ENCODE data around the gene NTMT2.

NTMT2 gene

DNA sequence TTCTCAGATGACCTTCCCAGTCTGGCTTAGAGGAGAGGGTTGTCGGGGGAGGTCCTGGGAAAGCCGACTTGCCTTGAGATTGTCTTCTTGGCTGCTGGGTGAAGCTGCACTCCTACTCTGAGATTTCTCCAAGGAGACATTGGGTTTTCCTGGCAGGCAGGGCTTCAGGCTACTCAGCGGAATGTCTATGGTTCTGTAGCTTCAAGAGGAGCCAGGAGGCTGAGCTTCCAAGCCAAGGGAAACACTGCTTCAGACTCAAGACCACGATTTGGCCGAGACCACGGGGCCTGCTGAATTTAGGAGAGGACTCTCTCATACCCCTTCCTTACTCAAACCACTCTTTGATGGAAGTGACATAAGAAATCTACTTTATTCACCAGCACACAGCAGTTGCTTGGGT lies 67.8 kb downstream of the NTMT2 start:
- Histone ChIP-seq H3K79me2 (ENCODE audit: low read length) (no peaks in the 10 kb centered on the region), H3K9me2 (replicated peaks; ENCODE audit: insufficient read depth, low read length) (no peaks in the 10 kb centered on the region), H3K9me3 (replicated peaks; ENCODE audit: insufficient read depth, low read length) (no peaks in the 10 kb centered on the region), H3K4me2 (ENCODE audit: low read depth, low read length) (no peak overlapping the region), H3K36me3 (replicated peaks; ENCODE audit: insufficient read depth, low read length) (no peaks in the 10 kb centered on the region), H3K27ac (ENCODE audit: low read length) (no peak overlapping the region), H3K9ac (ENCODE audit: low read length) (no peak overlapping the region), H3K4me3 (ENCODE audit: low read length) (no peak overlapping the region), H4K20me1 (ENCODE audit: insufficient read depth, low read length) (no peaks in the 10 kb centered on the region), H3K27me3 (replicated peaks; ENCODE audit: insufficient read depth, low read length) (no peaks in the 10 kb centered on the region), H2AFZ (ENCODE audit: low read length) (no peak overlapping the region), H3F3A (ENCODE audit: insufficient read depth, low read length) (no peaks in the 10 kb centered on the region), H3K4me1 (ENCODE audit: low read length) (no peaks in the 10 kb centered on the region)
- no peak for DNase-seq
- TF ChIP-seq EZH2 (optimal IDR thresholded peaks at IDR 0.05; ENCODE audit: low read depth, low read length) (no peak), EZH2phosphoT487 (IDR thresholded peaks at IDR 0.05; ENCODE audit: low read length) (no peak)
- TF ChIP-seq, protein P1, sequence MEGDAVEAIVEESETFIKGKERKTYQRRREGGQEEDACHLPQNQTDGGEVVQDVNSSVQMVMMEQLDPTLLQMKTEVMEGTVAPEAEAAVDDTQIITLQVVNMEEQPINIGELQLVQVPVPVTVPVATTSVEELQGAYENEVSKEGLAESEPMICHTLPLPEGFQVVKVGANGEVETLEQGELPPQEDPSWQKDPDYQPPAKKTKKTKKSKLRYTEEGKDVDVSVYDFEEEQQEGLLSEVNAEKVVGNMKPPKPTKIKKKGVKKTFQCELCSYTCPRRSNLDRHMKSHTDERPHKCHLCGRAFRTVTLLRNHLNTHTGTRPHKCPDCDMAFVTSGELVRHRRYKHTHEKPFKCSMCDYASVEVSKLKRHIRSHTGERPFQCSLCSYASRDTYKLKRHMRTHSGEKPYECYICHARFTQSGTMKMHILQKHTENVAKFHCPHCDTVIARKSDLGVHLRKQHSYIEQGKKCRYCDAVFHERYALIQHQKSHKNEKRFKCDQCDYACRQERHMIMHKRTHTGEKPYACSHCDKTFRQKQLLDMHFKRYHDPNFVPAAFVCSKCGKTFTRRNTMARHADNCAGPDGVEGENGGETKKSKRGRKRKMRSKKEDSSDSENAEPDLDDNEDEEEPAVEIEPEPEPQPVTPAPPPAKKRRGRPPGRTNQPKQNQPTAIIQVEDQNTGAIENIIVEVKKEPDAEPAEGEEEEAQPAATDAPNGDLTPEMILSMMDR (IDR thresholded peaks at IDR 0.05; ENCODE audit: low read length): no peak

DNA sequence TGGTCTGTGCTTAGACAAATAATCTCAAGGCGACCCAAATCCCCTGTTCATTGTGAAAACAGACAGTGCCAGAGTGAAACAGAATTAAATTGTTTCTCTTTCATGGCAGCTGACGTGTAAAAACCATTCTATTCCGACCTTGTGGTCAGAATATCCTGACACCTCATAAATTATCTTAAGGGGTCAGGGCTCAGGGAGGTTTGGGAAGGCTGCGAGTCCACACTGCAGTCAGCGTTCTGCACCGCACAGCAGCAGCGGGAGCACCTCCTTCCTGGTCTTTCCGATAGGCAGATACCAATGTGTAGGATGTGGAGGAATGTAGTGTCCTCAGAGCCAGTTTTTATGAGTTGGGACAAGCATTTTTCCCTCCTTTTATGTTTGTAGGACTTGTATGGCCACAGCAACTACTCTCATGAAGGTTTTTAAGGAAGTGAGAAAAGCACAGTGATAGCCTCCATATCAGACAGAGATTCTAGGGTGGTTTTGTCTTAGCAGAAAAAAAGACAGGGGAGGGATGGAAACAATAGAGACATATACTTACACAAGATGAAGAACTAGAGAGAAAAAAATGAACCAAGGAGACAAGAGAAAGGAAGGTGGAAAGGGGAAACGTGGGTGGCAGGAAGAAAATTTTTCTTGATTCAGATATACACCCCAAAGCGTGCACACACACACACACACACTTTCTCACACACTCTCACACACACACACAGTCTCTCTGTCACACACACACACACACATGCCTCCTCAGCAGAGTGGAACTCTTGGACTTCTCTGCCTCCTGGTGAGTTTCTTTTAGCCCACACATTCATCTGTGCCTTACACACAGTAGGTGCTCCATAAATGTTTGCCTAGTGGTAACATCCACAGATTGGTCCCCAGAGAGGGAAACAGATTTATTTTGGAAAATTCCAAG lies 68.6 kb downstream of the NTMT2 start:
- Histone ChIP-seq H3F3A (ENCODE audit: insufficient read depth, low read length) (no peaks in the 10 kb centered on the region), H3K4me1 (ENCODE audit: low read length) (no peaks in the 10 kb centered on the region), H3K79me2 (ENCODE audit: low read length) (no peaks in the 10 kb centered on the region), H3K27ac (ENCODE audit: low read length) (no peak overlapping the region), H2AFZ (ENCODE audit: low read length) (no peak overlapping the region), H3K27me3 (replicated peaks; ENCODE audit: insufficient read depth, low read length) (no peaks in the 10 kb centered on the region), H3K9ac (ENCODE audit: low read length) (no peak overlapping the region), H3K9me2 (replicated peaks; ENCODE audit: insufficient read depth, low read length) (no peaks in the 10 kb centered on the region), H3K36me3 (replicated peaks; ENCODE audit: insufficient read depth, low read length) (no peaks in the 10 kb centered on the region), H3K4me2 (ENCODE audit: low read depth, low read length) (no peak overlapping the region), H4K20me1 (ENCODE audit: insufficient read depth, low read length) (no peaks in the 10 kb centered on the region), H3K9me3 (replicated peaks; ENCODE audit: insufficient read depth, low read length) (no peaks in the 10 kb centered on the region), H3K4me3 (ENCODE audit: low read length) (no peak overlapping the region)
- no peak for DNase-seq
- TF ChIP-seq EZH2phosphoT487 (IDR thresholded peaks at IDR 0.05; ENCODE audit: low read length): no peak

DNA sequence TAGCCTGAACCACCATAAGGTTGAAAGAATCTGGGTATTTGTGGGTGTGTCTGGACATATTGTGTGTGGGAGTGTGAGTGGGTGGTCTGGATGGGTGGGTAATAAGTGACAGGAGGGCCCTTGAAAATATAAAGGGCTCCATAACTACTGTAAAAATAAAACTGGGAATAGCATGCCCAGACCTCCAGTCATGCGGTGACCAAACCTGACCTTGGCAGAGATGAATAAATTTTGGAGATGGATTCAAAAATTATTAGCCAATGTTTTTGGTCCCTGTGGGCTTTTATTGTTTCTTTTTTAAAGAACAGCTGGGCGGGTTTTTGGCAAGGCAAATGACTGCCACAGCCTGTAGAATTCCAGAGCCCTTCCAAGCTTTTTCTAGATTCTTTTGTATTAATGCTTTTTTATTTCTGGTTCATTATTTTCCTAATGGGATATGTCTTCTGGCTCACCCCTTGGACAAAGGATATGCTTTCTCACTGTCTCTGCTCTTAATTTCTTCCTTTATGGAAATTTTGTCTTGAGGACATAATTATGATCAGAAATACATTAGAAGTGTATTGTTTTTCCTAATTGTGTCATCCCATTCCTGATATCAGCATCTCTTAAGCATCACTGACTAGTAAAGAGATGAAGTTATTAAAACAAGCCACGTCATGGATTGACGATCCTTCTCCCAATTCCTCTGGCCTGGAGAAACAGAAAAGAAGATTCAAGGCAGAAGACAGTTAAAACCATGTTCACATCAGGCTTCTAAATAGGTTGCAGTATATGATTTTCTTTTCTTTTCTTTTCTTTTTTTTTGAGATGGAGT lies 69.5 kb downstream of the NTMT2 start:
- Histone ChIP-seq H3K4me1 (ENCODE audit: low read length) (no peaks in the 10 kb centered on the region), H4K20me1 (ENCODE audit: insufficient read depth, low read length) (no peaks in the 10 kb centered on the region), H3K79me2 (ENCODE audit: low read length) (no peaks in the 10 kb centered on the region), H3K9me2 (replicated peaks; ENCODE audit: insufficient read depth, low read length) (no peaks in the 10 kb centered on the region), H3K9me3 (replicated peaks; ENCODE audit: insufficient read depth, low read length) (no peaks in the 10 kb centered on the region), H3K27me3 (replicated peaks; ENCODE audit: insufficient read depth, low read length) (no peaks in the 10 kb centered on the region), H3K4me3 (ENCODE audit: low read length) (no peak overlapping the region), H3F3A (ENCODE audit: insufficient read depth, low read length) (no peaks in the 10 kb centered on the region), H3K4me2 (ENCODE audit: low read depth, low read length) (no peak overlapping the region), H2AFZ (ENCODE audit: low read length) (no peak overlapping the region), H3K9ac (ENCODE audit: low read length) (no peak overlapping the region), H3K36me3 (replicated peaks; ENCODE audit: insufficient read depth, low read length) (no peaks in the 10 kb centered on the region), H3K27ac (ENCODE audit: low read length) (no peak overlapping the region)
- TF ChIP-seq EZH2 (optimal IDR thresholded peaks at IDR 0.05; ENCODE audit: low read depth, low read length): no peak
- TF ChIP-seq, protein P1 (IDR thresholded peaks at IDR 0.05; ENCODE audit: low read length): no peak
- no peak for TF ChIP-seq EZH2phosphoT487 (IDR thresholded peaks at IDR 0.05; ENCODE audit: low read length)
- no peak for DNase-seq
